ENCODE results near the gene GRIFIN. TPM values are rescaled to one million over a fixed set of nuclear protein-coding genes. Genes with fewer than 3 reads are reported as not detected.

The GRIFIN gene, protein sequence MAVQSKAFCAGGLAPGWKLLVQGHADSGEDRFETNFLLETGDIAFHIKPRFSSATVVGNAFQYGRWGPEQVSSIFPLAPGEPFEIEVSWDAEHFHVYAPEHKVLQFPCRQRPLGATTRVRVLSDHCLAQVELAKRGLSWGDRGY
- total RNA-seq: not detected

DNA sequence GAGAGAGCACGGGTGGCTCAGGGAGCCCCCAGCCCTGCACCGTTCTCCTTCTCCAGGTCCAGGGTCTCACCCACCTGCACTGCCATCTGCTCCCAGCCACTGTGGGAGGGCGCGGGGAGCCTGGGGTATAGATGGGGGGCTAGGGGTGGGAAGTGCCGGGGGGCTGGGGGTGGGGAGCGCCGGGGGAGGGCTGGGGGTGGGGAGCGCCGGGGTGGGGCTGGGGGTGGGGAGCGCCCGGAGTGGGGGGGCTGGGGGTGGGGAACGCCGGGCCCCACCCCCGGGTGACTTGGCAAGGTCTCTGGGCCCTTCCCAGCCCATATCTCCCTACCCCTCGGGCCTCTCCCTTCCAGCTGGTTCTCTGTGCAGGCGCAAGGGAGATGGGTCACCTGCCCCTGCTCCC lies at the start of gene GRIFIN:
Gene GRIFIN, minus strand, starts transcription at position 101 of the 400 bp plus-strand sequence. Its CDS starts 15 bp downstream, at position 86.
- no peak for DNase-seq

DNA sequence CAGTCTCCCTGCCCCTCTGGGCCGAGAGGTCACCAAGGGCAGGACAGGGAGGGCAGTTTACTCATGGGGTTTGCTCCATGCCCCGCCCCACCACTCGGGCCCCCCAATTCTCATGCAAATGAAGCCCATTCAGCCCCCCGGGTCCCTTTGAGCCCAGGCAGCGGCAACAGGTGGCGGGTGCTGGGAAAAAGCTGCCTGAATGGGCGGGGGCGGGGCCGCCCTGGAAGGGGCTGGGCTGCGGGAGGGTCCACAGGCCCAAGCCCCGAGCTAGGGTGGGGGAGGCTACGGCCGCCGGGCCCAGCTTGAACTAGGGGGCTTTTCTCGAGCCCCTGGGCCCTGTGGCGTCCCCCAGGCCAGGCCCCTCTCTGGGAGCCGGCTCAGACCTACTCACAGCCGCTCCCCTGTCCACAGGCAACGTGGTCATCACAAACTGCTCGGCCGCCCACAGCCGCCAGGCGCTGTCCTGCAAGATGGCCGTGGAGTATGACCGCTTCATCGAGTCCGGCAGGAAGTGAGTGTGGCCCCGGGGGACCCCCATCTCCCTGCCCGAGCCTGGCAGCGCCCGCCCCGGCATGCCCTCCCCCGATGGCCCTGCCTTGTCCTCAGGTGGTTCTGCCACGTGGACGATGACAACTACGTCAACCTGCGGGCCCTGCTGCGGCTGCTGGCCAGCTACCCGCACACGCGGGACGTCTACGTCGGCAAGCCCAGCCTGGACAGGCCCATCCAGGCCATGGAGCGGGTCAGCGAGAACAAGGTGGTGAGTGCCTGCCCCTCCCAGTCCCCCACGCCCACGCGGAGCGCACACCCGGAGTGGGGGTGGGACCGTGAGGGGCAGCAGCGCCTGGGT lies 48.8 kb upstream of the GRIFIN start:
- DNase-seq: peak; percentile 67

DNA sequence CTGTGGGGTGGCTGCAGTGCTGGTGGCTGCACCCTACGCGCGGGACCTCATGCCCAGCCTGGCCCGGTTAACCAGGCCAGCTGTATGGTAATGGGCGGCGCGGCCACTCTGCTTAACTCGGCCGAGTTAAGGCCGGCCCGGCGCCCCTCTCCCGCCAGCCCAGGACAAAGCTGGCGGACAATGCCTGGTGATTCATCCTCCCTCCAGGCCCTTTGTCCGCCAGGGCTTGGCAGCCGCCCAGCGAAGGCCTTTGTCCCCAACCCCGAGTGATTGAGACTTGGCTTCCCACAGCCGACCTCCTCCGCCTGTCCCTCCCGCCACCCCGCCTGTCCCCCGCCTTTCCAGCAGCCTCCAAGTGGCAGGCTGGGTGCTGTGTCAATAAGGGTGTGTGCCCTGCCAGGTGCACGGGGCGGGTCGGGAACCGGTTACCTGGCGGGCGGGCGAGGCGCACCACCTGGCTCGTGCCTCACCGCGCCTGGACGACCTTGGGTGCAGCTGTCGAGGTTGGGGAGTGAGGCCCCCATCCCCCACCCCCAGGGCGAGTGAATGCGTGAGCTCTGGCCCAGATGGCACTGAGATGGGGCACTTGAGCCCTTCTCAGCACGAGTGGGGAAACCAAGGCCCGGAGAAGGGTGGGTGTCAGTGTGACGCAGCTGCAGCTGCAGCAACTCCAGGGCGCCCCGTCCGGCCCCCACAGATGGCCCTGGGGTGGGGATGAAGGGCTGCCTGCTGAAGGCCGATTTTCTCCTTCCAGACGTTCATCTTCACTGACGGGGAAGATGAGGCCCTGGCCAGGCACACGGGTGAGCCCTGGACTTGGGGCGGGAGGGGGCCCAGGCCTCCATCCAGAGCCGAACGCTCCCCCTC lies 48.0 kb upstream of the GRIFIN start:
- DNase-seq: peak; percentile 74

DNA sequence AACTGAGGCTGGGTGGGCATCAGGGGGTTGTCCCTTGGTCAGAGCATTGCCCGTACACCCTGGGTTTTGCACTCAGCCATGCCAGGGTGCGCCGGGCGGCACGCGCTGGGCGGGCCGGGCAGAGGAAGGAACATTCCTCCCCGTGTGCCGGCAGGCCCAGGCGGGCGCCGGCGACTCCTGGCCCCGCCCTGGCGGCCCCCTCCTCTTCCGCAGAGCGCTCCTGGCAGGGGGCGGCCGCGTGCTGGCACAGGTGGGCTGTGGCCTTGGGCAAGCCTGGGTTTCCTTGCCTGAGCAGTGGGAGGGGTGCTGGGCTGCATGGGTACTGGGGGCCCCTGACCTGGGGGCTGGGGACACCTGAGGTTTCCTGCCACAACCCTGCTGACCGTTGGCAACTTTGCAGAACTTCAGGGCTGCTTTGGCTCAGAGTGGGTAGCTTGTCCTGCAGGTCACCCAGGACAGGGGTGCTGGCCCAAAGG lies 47.3 kb upstream of the GRIFIN start:
- peak; percentile 67 for DNase-seq

DNA sequence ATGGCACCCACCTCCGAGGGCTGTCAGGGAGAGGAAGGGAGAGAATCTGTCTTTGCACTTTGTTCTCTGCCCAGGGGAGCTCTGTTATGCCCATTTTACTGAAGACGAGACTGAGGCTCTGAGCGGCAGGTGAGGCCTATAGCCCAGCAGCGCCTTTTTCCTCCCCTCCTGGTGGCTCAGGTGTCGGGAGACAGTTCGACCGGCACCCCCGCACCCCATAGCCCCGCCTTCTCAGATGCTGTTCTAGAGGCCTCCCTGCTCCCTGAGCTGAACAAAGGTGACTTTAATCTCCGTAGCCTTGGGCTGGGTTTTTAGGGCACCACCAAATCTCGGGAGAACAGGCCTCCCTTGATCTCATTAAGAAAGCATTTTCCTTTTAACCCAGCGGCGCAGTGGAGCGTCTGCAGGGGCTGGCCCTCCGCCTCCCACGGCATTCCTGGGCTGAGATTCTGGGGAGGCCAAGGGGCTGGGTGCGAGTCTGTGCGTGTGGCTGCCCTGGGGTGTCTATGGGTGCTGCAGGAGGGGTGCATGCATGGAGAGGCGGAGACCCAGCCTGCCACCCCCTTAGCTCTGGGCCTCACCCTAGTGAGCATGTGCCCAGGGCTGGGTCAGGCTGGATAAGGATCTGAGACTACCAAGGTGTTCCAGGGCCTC lies 46.7 kb upstream of the GRIFIN start:
- peak; percentile 72 for DNase-seq

DNA sequence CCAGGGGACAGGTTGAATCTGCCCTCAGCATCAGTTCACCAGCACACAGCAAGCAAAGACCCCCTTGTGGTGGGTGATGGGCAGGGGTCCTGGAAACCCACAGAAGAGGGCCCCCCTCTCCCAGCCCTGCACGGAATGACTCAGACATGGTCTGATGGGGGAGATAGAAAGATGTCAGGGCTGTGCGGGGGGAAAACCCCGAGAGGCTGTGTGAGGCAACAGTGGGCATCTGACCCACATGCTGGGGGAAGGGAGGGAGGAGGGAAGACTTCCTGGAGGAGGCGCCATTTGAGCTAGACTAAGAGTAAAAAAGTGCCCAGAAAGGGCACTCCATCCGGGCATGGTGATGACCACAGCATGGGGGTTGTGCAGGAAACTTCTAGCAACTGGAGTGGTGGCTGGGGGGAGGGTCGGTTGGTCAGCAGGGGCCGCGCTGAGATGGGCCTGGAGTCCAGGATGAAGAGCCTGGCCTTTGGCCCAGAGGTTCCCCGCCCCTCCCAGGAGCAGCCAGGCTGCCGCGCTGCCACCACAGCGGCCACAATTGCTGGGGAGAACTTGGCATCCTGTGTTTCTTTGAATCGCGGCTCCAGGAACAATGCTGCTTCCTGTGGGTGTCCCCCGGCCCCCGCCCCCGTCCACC lies 45.9 kb upstream of the GRIFIN start:
- DNase-seq: no peak

DNA sequence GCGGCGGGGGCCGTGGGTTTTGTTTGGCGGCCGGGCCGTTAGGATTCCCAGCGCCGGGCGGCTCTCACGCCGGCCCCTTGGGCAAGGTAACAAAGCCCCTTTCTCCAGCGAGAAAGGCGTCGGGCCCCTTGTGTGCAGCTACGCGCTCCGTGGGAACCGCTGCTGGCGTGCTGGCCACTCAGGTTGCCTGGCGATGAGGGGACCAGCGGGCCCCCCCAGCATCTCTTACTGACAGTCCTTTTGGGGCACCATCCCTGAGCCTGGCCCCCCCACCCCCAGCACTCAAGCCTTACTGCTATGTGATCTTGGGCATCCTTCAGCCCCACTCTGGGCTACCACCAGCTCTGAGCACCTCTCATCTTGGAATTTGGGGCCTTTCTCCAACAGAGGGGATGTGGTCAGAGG lies 45.1 kb upstream of the GRIFIN start:
- no peak for DNase-seq

DNA sequence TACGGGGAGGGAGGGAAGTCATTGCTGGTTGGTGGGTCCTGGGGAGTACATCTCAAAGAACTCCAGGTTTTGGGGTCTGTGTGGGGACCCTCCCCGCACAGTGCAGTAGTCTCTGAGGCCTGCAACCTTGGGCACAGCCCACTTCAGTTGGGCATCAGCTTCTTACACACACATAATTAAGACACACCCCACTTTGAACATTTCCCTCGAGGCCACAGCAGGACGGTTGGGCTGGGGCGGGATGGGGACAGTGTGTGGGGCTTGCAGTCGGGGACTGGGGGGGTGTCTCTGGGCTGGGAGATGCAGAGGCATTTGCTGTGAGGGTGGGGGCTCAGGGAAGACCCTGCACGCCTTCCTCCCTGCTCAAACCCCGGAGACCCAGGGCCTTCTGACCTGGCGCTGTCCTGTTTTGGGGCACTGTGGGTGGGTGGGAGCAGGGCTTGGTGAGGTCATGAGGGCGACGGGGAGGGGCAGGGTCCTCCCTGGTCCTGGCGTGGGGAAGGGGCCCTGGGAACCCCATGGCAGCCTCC lies 44.6 kb upstream of the GRIFIN start:
- DNase-seq: no peak

DNA sequence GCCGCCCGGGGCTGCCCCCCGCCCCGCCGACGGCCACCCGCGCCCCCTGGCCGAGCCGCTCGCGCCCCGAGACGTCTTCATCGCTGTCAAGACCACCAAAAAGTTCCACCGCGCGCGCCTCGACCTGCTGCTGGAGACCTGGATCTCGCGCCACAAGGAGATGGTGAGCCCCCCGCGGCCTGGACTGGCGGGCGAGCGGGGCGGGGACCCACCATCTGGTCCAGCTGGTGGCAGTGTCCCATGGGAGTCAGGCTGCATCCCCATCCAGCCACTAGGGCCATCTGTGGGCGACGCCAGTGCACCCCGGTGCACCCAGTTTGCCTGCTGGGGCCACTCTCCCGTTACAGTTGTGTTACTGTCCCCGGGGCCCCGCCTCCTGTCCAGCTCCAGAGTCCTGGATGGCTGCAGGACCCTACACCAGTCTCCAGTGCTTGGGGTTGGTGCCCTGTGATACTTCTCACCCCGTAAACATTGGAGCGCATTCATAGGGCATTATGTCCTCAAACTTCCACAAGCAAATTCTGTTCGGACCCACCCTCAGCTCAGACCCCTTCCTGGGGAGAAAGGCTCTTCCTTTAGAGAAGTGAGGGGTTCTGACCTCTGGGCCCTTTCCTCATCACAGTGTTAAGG lies 44.0 kb upstream of the GRIFIN start:
- no peak for DNase-seq

DNA sequence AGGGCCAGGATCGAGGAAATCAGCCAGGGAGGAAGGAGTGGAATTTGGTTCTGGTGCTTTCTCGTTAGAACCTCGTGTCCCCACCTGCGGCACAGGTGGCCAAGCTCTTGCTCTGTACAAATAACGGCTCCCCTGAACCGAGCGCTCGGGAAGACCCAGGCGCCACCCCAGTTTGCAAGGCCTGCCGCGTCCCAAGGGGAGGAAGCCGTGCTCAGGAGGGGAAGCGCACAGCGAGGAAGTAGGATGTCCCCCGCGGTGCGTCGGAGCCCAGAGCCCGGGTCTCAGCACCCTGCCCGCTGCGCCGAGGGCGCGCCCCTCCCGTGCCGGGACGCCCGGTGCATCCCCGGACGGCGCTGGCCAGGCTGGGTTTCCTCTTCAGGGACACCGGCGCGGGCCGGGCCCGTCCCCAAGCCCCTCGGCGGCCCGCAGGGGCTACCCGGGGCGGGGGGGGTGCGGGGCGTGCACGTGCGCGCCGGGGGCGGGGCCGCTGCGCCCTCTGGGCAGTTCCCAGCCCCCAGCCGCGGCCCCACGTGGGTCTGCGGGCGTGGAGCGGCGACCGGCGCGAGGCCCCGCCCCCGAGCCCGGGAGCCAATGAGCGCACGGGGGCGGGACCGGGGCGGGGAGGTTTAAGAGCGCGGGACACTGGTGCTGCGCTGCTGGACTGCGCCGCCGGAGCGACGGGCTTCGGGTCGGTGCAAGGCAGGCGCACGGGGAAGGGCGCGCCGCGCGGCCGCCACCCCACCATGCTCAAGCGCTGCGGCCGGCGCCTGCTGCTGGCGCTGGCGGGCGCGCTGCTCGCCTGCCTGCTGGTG lies 43.1 kb upstream of the GRIFIN start, which contains the start of gene LFNG:
Gene LFNG, plus strand, starts transcription at position 656 of the 812 bp plus-strand sequence. Its CDS starts 88 bp downstream, at position 744.
- peak; percentile 97 for DNase-seq

DNA sequence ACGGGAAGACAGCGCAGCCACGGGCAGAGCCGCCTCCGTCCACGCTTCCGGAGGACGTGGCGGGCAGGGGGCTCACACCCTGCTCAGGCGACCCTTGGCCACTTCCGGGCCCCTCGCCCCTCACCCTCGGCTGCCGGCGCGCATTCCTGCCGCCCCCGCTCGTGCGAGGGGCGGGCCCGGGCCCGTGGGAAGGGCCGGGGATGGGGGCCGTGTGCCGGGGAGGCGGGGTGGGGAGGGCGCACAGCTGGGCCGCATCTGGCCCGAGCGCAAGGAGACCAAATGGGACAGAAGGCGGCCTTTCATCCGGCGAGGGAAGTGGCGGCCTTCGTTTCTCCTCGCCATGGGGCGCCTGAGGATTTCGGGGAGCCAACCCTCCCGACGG lies 42.5 kb upstream of the GRIFIN start:
- peak; percentile 77 for DNase-seq

DNA sequence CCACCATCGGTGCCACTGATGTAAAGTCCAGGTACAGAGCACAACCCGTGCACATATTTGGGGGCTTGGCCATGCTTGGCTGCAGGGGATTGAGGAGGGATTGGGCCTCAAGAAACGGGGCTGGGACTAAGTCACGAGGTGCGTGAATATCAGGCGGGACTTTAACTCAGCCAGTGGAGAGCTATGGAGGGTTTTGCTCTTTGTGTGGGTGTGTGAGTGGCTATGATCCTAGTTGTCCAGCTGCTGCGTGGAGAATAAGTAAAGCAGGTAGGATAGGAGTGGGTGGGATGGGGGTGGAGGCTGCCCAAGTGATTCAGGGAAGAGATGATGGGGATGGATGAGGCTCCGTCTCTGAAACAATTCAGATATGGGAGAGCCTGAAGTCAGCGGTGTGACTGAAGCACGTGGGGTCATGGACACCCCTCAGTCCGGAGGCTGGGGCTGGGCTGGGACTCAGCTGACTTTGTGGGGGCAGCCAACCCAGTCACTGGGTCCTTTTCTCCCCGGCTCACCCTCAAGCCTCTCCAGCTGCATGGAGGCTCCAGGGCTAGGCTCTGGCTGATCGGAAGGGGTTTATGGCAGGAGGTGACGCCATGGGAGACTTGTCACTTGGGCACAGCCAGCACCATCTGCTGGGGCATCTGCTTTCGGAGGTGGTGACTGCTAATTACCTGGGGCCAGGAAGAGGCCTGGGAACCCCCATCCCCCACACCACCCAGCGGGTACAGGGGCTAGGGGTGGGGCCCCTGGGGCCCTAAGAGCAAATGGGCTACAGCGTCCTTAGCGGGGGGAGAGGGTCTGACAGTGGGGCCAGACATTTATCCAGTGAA lies 41.7 kb upstream of the GRIFIN start:
- peak; percentile 56 for DNase-seq

DNA sequence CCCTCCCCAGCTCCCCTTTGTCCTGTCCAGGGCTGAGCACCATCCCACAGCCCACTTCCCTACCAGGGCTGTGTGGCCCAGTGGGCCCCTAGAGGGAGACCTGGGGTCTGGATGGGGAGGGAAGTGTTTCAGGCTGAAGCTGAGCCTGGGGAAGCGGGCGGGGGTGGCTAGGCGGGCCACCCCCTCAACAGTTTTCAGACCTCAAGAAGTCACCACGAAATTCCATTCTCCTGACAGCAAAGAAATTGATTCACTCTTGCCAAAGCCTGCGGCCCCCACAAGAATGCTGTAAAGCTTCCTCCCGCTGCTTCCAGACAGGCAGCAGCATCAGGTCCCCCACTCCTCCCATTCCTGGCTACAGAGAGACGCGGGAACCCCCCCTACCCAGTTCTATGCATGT lies 40.8 kb upstream of the GRIFIN start:
- DNase-seq: peak; percentile 86

DNA sequence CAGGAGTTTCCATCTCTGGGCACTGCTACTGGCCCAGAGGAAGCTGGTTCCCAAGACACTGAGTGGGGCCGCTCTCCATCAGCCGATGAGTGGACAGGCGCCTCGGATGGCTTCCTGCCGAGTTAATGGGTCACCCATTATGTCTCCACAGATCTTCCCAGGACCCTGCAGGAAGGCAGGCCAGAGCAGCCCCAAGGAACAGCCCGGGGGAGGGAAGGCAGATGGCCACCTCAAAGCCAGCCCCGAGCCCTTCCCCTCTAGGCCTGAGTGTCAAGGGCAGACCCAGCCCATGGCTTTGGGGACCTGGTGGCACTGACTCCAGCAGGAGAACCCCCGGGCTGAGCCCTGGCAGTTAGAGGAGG lies 40.0 kb upstream of the GRIFIN start:
- no peak for DNase-seq

DNA sequence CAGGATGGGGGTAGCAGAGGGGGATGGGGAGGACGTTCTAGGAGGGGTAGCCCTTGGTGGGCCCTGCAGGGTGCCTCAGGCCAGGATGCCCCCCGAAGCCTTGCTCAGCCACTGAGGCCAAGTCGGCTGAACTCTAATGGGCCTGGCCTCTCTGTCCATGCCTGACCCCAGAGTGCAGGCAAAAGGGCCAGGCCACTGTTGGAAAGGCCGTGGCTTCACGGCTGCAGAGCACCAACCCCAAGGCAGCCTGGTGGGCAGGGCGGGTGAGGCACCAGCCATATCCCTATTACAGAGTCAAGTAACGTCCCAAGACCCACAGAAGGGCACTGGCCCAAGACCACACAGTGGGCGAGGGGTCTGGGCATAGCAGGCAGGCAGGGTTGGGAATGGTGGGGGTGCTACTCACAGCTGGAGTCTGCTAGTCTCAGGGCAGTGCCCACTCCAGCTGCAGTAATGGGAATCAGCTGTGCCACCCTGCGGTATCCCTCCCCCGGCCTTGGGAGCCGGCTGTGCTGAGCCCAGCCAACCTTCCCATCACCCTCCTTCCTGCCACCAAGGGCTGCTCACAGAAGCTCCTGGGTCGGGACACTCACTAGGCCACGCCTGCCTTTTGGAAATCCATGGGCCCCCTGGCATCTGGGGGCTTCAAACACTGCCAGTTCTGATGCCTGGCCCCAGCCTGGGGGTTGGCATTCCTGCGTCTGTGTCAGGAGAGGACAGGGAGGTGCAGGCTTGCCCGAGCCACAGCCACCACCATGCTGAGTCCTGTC lies 39.4 kb upstream of the GRIFIN start:
- peak; percentile 93 for DNase-seq

DNA sequence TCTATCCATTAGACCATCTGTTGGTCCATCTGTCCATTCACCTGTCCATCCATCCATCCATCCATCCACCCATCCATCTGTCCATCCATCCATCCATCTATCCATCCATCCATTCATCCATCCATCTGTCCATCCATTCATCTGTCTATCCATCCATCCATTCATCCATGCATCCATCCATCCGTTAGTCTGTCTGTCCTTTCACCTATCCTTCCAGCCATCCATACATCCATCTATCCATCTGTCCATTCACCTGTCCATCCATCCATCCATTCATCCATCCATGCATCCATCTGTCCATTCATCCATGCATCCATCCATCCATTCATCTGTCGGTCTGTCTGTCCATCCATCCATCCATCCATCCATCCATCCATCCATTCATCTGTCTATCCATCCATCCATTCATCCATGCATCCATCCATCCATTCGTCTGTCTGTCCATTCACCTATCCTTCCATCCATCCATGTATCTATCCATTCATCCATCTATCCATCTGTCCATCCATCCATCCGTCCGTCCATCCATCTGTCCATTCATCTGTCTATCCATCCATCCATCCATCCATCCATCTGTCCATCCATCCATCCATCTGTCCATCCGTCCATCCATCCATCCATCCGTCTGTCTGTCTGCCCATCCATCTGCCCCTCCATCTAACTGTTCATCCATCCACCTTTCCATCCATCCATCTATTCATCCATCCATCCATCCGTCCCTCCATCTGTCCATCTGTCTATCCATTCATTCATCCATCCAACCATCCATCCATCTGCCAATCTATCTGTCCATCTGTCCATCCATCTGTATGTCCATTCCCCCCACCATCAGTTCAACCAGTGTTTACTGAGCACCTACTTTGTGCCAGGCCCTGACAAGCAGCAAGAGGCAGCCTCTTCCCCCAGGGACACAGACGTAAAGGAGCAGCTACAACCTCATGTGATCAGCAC lies 38.5 kb upstream of the GRIFIN start:
- no peak for DNase-seq

DNA sequence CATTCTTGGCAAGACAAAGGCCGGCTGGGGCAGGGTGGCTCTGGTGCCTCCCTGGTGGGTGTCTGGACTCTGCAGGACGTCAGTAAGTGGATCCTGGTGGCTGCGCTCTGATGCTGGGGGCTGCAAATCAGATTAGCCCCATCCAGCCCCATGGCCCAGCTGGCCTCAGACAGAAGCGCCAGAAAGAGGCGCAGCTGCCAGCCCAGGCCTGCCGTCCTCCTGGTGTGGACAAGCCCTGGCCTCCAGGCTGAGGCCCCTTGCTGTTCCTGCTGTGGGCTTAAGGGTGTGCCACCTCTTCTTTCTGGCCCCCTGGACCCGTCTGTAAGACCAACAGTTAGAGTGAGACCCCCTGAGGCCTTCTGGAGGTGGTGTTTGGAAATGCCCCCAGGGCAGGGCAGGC lies 37.5 kb upstream of the GRIFIN start:
- peak; percentile 78 for DNase-seq

Measured in tongue (tissue), 2 donors.